Endodermal cell (in vitro differentiated cells): ENCODE data around the gene SLC47A2. TPM values are rescaled to one million over a fixed set of nuclear protein-coding genes. Genes with fewer than 3 reads are reported as not detected.

Source experiments
- DNase-seq: peaks from one replicate; pipeline ENCODE4 v3.0.0-alpha.2; 2017
- H3K27ac ChIP-seq: 2 replicates; pipeline ENCODE4 v1.5.1; 2013; ENCODE audit warnings: mild to moderate bottlenecking, low read depth, low read length, moderate library complexity
- H3K27me3 ChIP-seq: 2 replicates; pipeline ENCODE4 v1.6.1; 2013; ENCODE audit warnings: mild to moderate bottlenecking, low read length, moderate library complexity; ENCODE audit not compliant: insufficient read depth, control insufficient read depth, poor library complexity, severe bottlenecking
- H3K36me3 ChIP-seq: 2 replicates; pipeline ENCODE4 v1.7.0; 2013; ENCODE audit warnings: mild to moderate bottlenecking, low read length, moderate library complexity; ENCODE audit not compliant: control insufficient read depth, insufficient read depth
- H3K4me1 ChIP-seq: one replicate; pipeline ENCODE4 v1.7.0; 2013; ENCODE audit warnings: low read length; ENCODE audit not compliant: control insufficient read depth, insufficient read depth
- H3K4me3 ChIP-seq: 2 replicates; pipeline ENCODE4 v1.5.1; 2013; ENCODE audit warnings: mild to moderate bottlenecking, low read length, moderate library complexity
- H3K9ac ChIP-seq: 2 replicates; pipeline ENCODE4 v1.6.1; 2013; ENCODE audit warnings: mild to moderate bottlenecking, low read length, moderate library complexity; ENCODE audit not compliant: poor library complexity, severe bottlenecking; ENCODE audit errors: extremely low read depth
- H3K9me3 ChIP-seq: 2 replicates; pipeline ENCODE4 v1.6.1; 2013; ENCODE audit warnings: mild to moderate bottlenecking, low read length, moderate library complexity; ENCODE audit not compliant: control insufficient read depth
- H3K27ac Mint-ChIP-seq: 2 replicates; pipeline ENCODE4 v1.8.0; 2020; ENCODE audit warnings: mixed read lengths
- H3K27me3 Mint-ChIP-seq: 2 replicates; pipeline ENCODE4 v1.8.0; 2021; ENCODE audit warnings: mild to moderate bottlenecking, mixed read lengths; ENCODE audit not compliant: insufficient read depth
- H3K36me3 Mint-ChIP-seq: 2 replicates; pipeline ENCODE4 v1.8.0; 2020; ENCODE audit warnings: low read depth, mixed read lengths
- H3K4me1 Mint-ChIP-seq: 2 replicates; pipeline ENCODE4 v1.8.0; 2020; ENCODE audit warnings: mixed read lengths
- H3K4me3 Mint-ChIP-seq: 2 replicates; pipeline ENCODE4 v1.8.0; 2020; ENCODE audit warnings: mild to moderate bottlenecking, moderate library complexity, mixed read lengths
- H3K9me3 Mint-ChIP-seq: 2 replicates; pipeline ENCODE4 v1.8.0; 2020; ENCODE audit warnings: mild to moderate bottlenecking, mixed read lengths
- CTCF ChIP-seq: fragments of 200-600 bp; sonication (generic); conservative IDR thresholded peaks from 2 replicates; pipeline ENCODE4 v1.5.0; 2021; ENCODE audit warnings: antibody characterized with exemption, mild to moderate bottlenecking
- WGBS, 2 experiments: methylation state at CpG; one replicate each; pipeline versions ENCODE4 v1.1.5 to v1.1.7; 2013; ENCODE audit warnings: missing lambda C conversion rate in 2 of 2, mixed read lengths in 1 of 2; ENCODE audit not compliant: insufficient coverage in 1 of 2, insufficient read length in 1 of 2; 5-methylcytosine and 5-hydroxymethylcytosine counted together
- total RNA-seq, 2 donors: library from RNA; stranded (reverse); fragmentation: NEBNext Ultra II Directional in 1 of 2; extraction: Animal tissue kit (Norgen Biotek cat#: 25700) in 1 of 2; gene quantifications; 2 replicates in 1 of 2; 3 replicates in 1 of 2; pipeline ENCODE4 v1.2.1, GENCODE V29; 2021

Gene SLC47A2
- total RNA-seq, 2 donors from 2014 or later: not detected

GRCh38 chr17:19720210-19720475 is 3.8 kb upstream of the SLC47A2 start:
- no peak for DNase-seq
- H3K4me3 ChIP-seq: no peak overlapping the region
- H3K36me3 Mint-ChIP-seq: no peaks in the 10 kb centered on the region
- no peaks in the 10 kb centered on the region for H3K36me3 ChIP-seq
- H3K9ac ChIP-seq: no peak overlapping the region
- TF ChIP-seq CTCF: no peak
- no peak overlapping the region for H3K4me3 Mint-ChIP-seq
- H3K4me1 Mint-ChIP-seq: peaks cover 8% of the 10 kb centered on the region
- H3K27me3 ChIP-seq: no peaks in the 10 kb centered on the region
- no peak overlapping the region for H3K27ac Mint-ChIP-seq
- H3K4me1 ChIP-seq: no peaks in the 10 kb centered on the region
- H3K9me3 ChIP-seq: no peaks in the 10 kb centered on the region
- H3K27me3 Mint-ChIP-seq: no peaks in the 10 kb centered on the region
- no peaks in the 10 kb centered on the region for H3K9me3 Mint-ChIP-seq
- no peak overlapping the region for H3K27ac ChIP-seq
- WGBS, 2 experiments: 89 to 90% methylated on average over 3 to 5 of the region's 5 CpGs

GRCh38 chr17:19719355-19720209 is 3.2 kb upstream of the SLC47A2 start:
- TF ChIP-seq CTCF: no peak
- no peak overlapping the region for H3K4me3 Mint-ChIP-seq
- H3K9ac ChIP-seq: no peak overlapping the region
- H3K27me3 ChIP-seq: no peaks in the 10 kb centered on the region
- H3K27ac Mint-ChIP-seq: no peak overlapping the region
- no peaks in the 10 kb centered on the region for H3K27me3 Mint-ChIP-seq
- 93 to 98% methylated on average over 13 to 23 of the region's 23 CpGs for WGBS, 2 experiments
- H3K4me1 ChIP-seq: no peaks in the 10 kb centered on the region
- peaks cover 8% of the 10 kb centered on the region for H3K4me1 Mint-ChIP-seq
- H3K27ac ChIP-seq: no peak overlapping the region
- no peaks in the 10 kb centered on the region for H3K36me3 ChIP-seq
- no peaks in the 10 kb centered on the region for H3K36me3 Mint-ChIP-seq
- no peak overlapping the region for H3K4me3 ChIP-seq
- H3K9me3 Mint-ChIP-seq: no peaks in the 10 kb centered on the region
- H3K9me3 ChIP-seq: no peaks in the 10 kb centered on the region
- peak; percentile 40 for DNase-seq

- H3K27ac Mint-ChIP-seq: no peak overlapping the region
- no peak overlapping the region for H3K4me3 Mint-ChIP-seq
- Histone ChIP-seq H3K4me1 (no peaks in the 10 kb centered on the region), H3K9ac (no peak overlapping the region), H3K27ac (no peak overlapping the region), H3K36me3 (no peaks in the 10 kb centered on the region), H3K27me3 (no peaks in the 10 kb centered on the region), H3K4me3 (no peak overlapping the region), H3K9me3 (no peaks in the 10 kb centered on the region)
- H3K9me3 Mint-ChIP-seq: no peaks in the 10 kb centered on the region
- no peaks in the 10 kb centered on the region for H3K27me3 Mint-ChIP-seq
- peak; percentile 86 for DNase-seq
- H3K36me3 Mint-ChIP-seq: no peaks in the 10 kb centered on the region
- 79 to 82% methylated on average over 8 to 18 of the region's 18 CpGs for WGBS, 2 experiments
- TF ChIP-seq CTCF: peak; percentile 71
- peaks cover 11% of the 10 kb centered on the region for H3K4me1 Mint-ChIP-seq
These were observed 2.4 kb upstream of the SLC47A2 start for GRCh38 chr17:19718613-19719354.
